CD4-positive, alpha-beta T cell treated with Interferon gamma for 1 hour (primary cell): Measurements from ENCODE around the gene KIF3B.
"Not testable (repeated sequence)": the region's sequence is repeated elsewhere in the genome, so short reads cannot be mapped to it uniquely, and the experiment has no call there.

Source experiments
- DNase-seq: peaks from one replicate; pipeline ENCODE4 v3.0.0-alpha.2; 2020

The KIF3B gene

GRCh38 chr20:32357869-32358631 lies 80.6 kb downstream of the KIF3B start, which contains the start of gene ASXL1:
ASXL1 (plus strand) TSS chr20:32358331; CDS start chr20:32358776, 445 bp downstream.
- DNase-seq = peak; percentile 95

DNA sequence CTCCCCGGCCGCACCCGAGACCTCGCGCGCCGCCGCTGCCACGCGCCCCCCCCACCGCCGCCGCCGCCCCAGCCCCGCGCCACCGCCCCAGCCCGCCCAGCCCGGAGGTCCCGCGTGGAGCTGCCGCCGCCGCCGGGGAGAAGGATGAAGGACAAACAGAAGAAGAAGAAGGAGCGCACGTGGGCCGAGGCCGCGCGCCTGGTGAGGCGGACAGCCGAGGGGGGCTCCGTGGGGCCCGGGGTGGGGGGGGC lies 81.1 kb downstream of the KIF3B start:
- no peak for DNase-seq

DNA sequence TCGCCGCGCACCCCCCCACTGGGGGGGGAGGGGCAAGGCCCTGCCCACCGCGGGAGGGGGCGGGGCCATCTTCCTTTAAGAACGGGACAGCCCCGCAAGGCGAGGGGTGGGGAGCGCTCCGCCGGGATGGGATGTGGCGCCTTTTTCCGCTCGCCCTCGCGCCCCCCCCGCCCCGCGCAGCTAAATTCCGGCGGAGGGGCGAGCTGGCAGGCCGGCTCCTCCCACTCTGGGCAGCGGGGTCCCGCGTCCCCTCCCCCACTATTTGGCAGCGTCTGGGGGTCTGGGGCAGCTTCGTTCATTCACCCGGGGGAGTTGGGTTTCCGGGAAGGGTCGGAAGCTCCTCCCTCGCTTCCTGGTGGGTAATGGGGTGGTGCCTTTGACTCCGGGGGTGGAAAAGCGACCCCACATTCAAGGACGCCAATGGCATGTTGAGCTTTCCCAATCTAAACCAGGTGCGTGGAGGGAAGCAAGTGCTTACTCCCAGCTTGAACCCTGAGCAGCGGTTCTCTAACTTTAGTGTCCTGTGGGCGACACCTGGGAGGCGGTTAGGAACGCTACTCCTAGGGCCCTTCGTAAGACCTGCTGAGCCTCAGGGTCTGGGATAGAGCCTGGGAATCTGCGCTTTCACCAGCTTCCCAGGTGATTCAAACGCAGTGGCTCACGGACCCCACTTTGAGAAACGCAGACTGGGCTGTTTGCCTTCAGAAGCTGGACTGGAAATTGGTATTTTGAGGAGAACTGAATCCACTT lies 81.6 kb downstream of the KIF3B start:
- DNase-seq = peak; percentile 68

GRCh38 chr20:32359633-32360332 lies 82.3 kb downstream of the KIF3B start:
- DNase-seq = no peak

DNA sequence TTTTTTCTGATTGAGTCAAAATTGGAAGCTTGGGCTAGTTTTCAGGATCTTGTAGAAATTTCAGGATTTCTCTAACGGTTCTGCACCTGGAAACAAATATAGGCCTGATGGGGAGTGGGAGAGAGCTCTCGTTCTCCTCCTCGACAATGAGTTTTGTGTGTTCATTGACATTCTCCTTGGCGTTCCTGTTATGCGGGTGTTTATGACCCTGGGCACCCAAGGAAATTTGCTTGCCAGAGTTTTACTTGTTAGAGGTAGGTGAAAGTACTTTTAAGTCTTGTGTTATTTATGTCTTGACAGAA lies 82.8 kb downstream of the KIF3B start:
- DNase-seq = no peak

DNA sequence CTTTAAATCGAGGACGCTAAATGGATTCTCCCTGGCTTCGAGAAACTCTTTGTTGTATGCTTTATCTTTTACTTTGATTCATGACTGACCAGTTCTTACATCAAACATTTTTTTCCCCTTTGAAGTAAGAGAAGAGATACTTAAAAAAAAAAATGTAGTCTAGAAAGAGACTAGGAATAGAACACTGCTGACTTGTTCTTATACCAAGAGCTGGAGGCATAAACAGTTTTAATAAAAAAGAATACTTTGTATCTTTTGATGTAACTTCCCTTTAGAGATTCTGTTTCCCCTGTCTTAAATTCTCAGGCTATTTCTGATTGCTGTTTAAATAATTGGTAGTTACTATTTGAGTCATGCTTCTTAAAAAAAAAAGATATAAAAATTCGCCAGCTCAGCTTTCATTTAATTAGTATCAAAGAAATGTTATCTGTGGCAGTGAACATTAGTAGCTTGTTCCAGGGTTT lies 85.5 kb downstream of the KIF3B start:
- DNase-seq = no peak

GRCh38 chr20:32363492-32363891 lies 86.0 kb downstream of the KIF3B start:
- no peak for DNase-seq

GRCh38 chr20:32364554-32365208 lies 87.2 kb downstream of the KIF3B start:
- no peak for DNase-seq

DNA sequence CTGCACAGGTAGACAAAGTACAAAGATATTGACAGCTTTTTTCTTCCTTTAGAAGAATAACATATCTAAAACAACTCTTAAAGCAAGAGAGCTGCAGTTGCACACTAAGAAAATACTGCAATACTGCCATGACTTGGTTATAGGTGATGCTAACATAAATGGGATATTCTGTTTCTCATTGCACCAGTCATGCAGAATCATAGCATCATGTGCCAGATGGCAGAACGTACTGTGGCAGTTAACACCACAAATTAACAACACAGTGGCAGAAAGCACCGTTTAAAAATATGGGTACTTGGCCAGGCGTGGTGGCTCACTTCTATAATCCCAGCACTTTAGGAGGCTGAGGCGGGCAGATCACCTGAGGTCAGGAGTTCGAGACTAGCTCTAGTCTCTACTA lies 88.1 kb downstream of the KIF3B start:
- DNase-seq = no peak

- no peak for DNase-seq
Measured at GRCh38 chr20:32366380-32366779, 88.9 kb downstream of the KIF3B start.

GRCh38 chr20:32368323-32368722 lies 90.9 kb downstream of the KIF3B start:
- no peak for DNase-seq

DNA sequence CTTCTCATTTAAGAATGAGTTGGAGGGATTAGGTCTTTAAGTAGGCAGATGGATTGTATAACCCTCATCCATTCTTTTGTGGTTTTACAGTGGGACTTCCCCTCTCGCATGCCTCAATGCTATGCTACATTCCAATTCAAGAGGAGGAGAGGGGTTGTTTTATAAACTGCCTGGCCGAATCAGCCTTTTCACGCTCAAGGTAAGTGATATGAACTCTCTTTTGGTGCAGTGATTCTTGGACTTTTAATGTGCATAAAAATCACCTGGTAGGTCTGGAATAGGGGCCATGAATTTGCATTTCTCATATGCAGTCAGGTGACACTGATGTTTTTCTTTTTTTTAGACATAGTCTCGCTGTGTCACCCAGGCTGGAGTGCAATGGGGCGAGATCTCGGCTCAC lies 91.5 kb downstream of the KIF3B start:
- no peak for DNase-seq

- no peak for DNase-seq
Measured at GRCh38 chr20:32370897-32371296, 93.4 kb downstream of the KIF3B start.

- DNase-seq = no peak
Measured at GRCh38 chr20:32378461-32378860, 101.0 kb downstream of the KIF3B start.

DNA sequence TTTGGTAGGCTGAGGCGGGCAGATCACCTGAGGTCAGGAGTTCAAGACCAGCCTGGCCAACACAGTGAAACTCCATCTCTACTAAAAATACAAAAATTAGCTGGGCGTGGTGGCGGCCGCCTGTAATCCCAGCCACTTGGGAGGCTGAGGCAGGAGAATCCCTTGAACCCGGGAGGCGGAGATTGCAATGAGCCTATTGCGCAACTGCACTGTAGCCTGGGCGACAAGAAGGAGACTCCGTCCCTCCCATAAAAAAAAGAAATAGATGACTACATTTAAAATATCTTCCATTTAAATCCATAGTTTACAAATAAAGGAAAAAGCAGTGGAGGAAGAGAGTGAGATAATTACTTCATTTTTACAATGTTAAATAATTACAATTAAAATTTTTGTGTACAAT lies 102.6 kb downstream of the KIF3B start:
- DNase-seq = not testable (repeated sequence)

GRCh38 chr20:32380745-32381144 lies 103.3 kb downstream of the KIF3B start:
- DNase-seq = no peak

GRCh38 chr20:32382102-32382950 lies 104.9 kb downstream of the KIF3B start:
- DNase-seq = no peak

GRCh38 chr20:32383441-32383840 lies 106.0 kb downstream of the KIF3B start:
- DNase-seq = not testable (repeated sequence)
